Transverse colon (tissue), 4 donors: Measurements from ENCODE around the gene CPXM2. TPM values are rescaled to one million over a fixed set of nuclear protein-coding genes. Genes with fewer than 3 reads are reported as not detected.

ENCODE experiments used
- DNase-seq: peaks from one replicate; pipeline ENCODE4 v3.0.0-alpha.2; 2019
- H3K27ac ChIP-seq, 4 donors: fragments of 200-600 bp; sonication (generic); 2 replicates each; pipeline ENCODE4 v1.5.1; 2016 to 2018; ENCODE audit warnings: inconsistent platforms in 4 of 4
- H3K27me3 ChIP-seq: fragments of 200-600 bp; sonication (generic); 2 replicates; pipeline ENCODE4 v1.5.1; 2017; ENCODE audit warnings: inconsistent platforms
- H3K36me3 ChIP-seq, 4 donors: fragments of 200-600 bp; sonication (generic); 2 replicates each; pipeline ENCODE4 v1.5.1; 2017 to 2019; ENCODE audit warnings: inconsistent platforms in 4 of 4
- H3K4me1 ChIP-seq, 4 donors: fragments of 200-600 bp; sonication (generic); 2 replicates each; pipeline ENCODE4 v1.5.1; 2017 to 2020; ENCODE audit warnings: inconsistent platforms in 4 of 4
- H3K4me3 ChIP-seq, 4 donors: fragments of 200-600 bp; sonication (generic); 1 replicate in 1 of 4; 2 replicates in 3 of 4; pipeline versions ENCODE4 v1.5.1 to v1.6.1; 2017 to 2019; ENCODE audit warnings: inconsistent platforms in 4 of 4
- H3K9me3 ChIP-seq, 2 donors: fragments of 200-600 bp; sonication (generic); 2 replicates each; pipeline ENCODE4 v1.5.1; 2017 to 2019; ENCODE audit warnings: inconsistent platforms in 2 of 2
- EP300 ChIP-seq: sonication (generic); formaldehyde crosslinking; IDR thresholded peaks from one replicate; pipeline ENCODE4 v1.6.1; 2017; ENCODE audit warnings: antibody characterized with exemption, low read depth
- POLR2A ChIP-seq: fragments of 450-650 bp; IDR thresholded peaks from one replicate; pipeline ENCODE4 v1.6.1; 2016; ENCODE audit warnings: antibody characterized with exemption, mild to moderate bottlenecking, moderate library complexity
- POLR2AphosphoS5 ChIP-seq, 3 donors: sonication (generic); formaldehyde crosslinking; IDR thresholded peaks; one replicate each; pipeline ENCODE4 v1.6.1; 2016; ENCODE audit warnings: antibody characterized with exemption in 3 of 3
- WGBS, 2 donors: methylation state at CpG; one replicate each; pipeline ENCODE4 v1.1.5; 2018; ENCODE audit warnings: low coverage in 1 of 2; 5-methylcytosine and 5-hydroxymethylcytosine counted together
- in situ Hi-C, 4 donors: fragments of 200-750 bp; cut with MboI; loops; one replicate each; pipeline versions ENCODE4 v1.15.0 to v1.15.1; 2017; ENCODE audit warnings: low sequenced_read_pairs in 3 of 4, low pct_ligation_motif_present in 1 of 4, low pct_unique_long_range_greater_than_20kb in 1 of 4
- intact Hi-C: fragments of 100-400 bp; cut with DNase I; formaldehyde crosslinking; loops from one replicate; pipeline ENCODE4 v1.15.1; 2023; ENCODE audit warnings: low total_unique reads
- total RNA-seq, 4 donors: library from RNA; depleted of rRNA; stranded (reverse); fragments of >200 nt; gene quantifications; one replicate each; pipeline ENCODE4 v1.1.0, GENCODE V29; 2016
- TF ChIP-seq, protein P1 (sequence below), 5 experiments: fragments of 200-600 bp in 3 of 5; fragments of 450-650 bp in 2 of 5; sonication (generic) in 3 of 5; IDR thresholded peaks; 1 replicate in 2 of 5; 2 replicates in 3 of 5; pipeline ENCODE4 v1.5.1; 2016 to 2017; ENCODE audit warnings: antibody characterized with exemption in 5 of 5, inconsistent platforms in 3 of 5, mild to moderate bottlenecking in 2 of 5, moderate library complexity in 1 of 5

Gene CPXM2
- total RNA-seq, 4 donors from 2014 or later: 7.8 to 19.1 (median 13.0) TPM

- TF ChIP-seq POLR2A (no peak), EP300 (no peak), POLR2AphosphoS5 (IDR thresholded peaks at IDR 0.05) (no peak)
- TF ChIP-seq, protein P1, sequence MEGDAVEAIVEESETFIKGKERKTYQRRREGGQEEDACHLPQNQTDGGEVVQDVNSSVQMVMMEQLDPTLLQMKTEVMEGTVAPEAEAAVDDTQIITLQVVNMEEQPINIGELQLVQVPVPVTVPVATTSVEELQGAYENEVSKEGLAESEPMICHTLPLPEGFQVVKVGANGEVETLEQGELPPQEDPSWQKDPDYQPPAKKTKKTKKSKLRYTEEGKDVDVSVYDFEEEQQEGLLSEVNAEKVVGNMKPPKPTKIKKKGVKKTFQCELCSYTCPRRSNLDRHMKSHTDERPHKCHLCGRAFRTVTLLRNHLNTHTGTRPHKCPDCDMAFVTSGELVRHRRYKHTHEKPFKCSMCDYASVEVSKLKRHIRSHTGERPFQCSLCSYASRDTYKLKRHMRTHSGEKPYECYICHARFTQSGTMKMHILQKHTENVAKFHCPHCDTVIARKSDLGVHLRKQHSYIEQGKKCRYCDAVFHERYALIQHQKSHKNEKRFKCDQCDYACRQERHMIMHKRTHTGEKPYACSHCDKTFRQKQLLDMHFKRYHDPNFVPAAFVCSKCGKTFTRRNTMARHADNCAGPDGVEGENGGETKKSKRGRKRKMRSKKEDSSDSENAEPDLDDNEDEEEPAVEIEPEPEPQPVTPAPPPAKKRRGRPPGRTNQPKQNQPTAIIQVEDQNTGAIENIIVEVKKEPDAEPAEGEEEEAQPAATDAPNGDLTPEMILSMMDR (IDR thresholded peaks at IDR 0.05): no peak
- DNase-seq: no peak
- 38 to 81% methylated on average over 2 to 3 of the region's 3 CpGs for WGBS, 2 donors
- H3K36me3 ChIP-seq: no peaks in the 10 kb centered on the region
- H3K27me3 ChIP-seq: no peaks in the 10 kb centered on the region
- H3K27ac ChIP-seq: peak overlapping the region in 2 of 4 donors; percentile 28 to 51
- H3K9me3 ChIP-seq: no peaks in the 10 kb centered on the region
- in situ Hi-C loops (no loop called here), intact Hi-C loops (no loop called here)
- H3K4me3 ChIP-seq: no peak overlapping the region
- peaks cover 3 to 10% (median 3%) of the 10 kb centered on the region in 4 donors for H3K4me1 ChIP-seq
Observed at GRCh38 chr10:123831259-123831658, 60.3 kb downstream of the CPXM2 start.

- H3K27ac ChIP-seq: no peak overlapping the region
- DNase-seq: no peak
- 82 to 100% methylated on average over 1 to 2 of the region's 2 CpGs for WGBS, 2 donors
- H3K4me3 ChIP-seq: no peak overlapping the region
- in situ Hi-C loops: no loop called here
- H3K36me3 ChIP-seq: no peaks in the 10 kb centered on the region
- no peaks in the 10 kb centered on the region for H3K4me1 ChIP-seq
- no peaks in the 10 kb centered on the region for H3K27me3 ChIP-seq
- H3K9me3 ChIP-seq: no peaks in the 10 kb centered on the region
- TF ChIP-seq EP300 (no peak), POLR2AphosphoS5 (IDR thresholded peaks at IDR 0.05) (no peak)
- TF ChIP-seq, protein P1 (IDR thresholded peaks at IDR 0.05): no peak
- intact Hi-C loops: no loop called here
Observed at GRCh38 chr10:123821136-123821535, 70.5 kb downstream of the CPXM2 start.

- intact Hi-C loops (no loop called here), in situ Hi-C loops (no loop called here)
- H3K27ac ChIP-seq: no peak overlapping the region
- H3K36me3 ChIP-seq: no peaks in the 10 kb centered on the region
- no peak overlapping the region for H3K4me3 ChIP-seq
- TF ChIP-seq, protein P1 (IDR thresholded peaks at IDR 0.05): no peak
- no peak for TF ChIP-seq POLR2AphosphoS5 (IDR thresholded peaks at IDR 0.05)
- no peak for TF ChIP-seq EP300
- TF ChIP-seq POLR2A: no peak
- DNase-seq: no peak
- H3K9me3 ChIP-seq: no peaks in the 10 kb centered on the region
- peaks cover 0 to 10% (median 3%) of the 10 kb centered on the region in 4 donors for H3K4me1 ChIP-seq
- H3K27me3 ChIP-seq: no peaks in the 10 kb centered on the region
Observed at GRCh38 chr10:123809632-123810031, 82.0 kb downstream of the CPXM2 start.

- no peak for DNase-seq
- H3K9me3 ChIP-seq: no peaks in the 10 kb centered on the region
- intact Hi-C loops (no loop called here), in situ Hi-C loops (no loop called here)
- H3K4me1 ChIP-seq: peaks cover 0 to 10% (median 3%) of the 10 kb centered on the region in 4 donors
- no peak for TF ChIP-seq EP300
- no peak for TF ChIP-seq POLR2AphosphoS5 (IDR thresholded peaks at IDR 0.05)
- TF ChIP-seq, protein P1 (IDR thresholded peaks at IDR 0.05): no peak
- no peak for TF ChIP-seq POLR2A
- H3K27me3 ChIP-seq: no peaks in the 10 kb centered on the region
- no peaks in the 10 kb centered on the region for H3K36me3 ChIP-seq
- no peak overlapping the region for H3K4me3 ChIP-seq
- peak overlapping the region in 2 of 4 donors; percentile 12 to 46 for H3K27ac ChIP-seq
- 58 to 74% methylated on average over 4 to 6 of the region's 6 CpGs for WGBS, 2 donors
Observed at GRCh38 chr10:123808906-123809305, 82.7 kb downstream of the CPXM2 start.
